Measurements from ENCODE around the gene DYNLL2. TPM values are rescaled to one million over a fixed set of nuclear protein-coding genes. Genes with fewer than 3 reads are reported as not detected.

Gene DYNLL2
- total and polyA plus RNA-seq, 8 donors, result 5.8 to 40.6 (median 21.2) TPM

- 81 to 88% (median 85%) methylated on average over 4 of the region's 4 CpGs for WGBS, 5 donors
- intact Hi-C loops (cut with DNase I; ENCODE audit: low total_unique reads), result no loop called here
- H3K9me3 ChIP-seq, result no peaks in the 10 kb centered on the region
- no peaks in the 10 kb centered on the region for H3K4me1 ChIP-seq
- no peak overlapping the region for H3K27ac ChIP-seq
- peaks cover 0 to 14% (median 0%) of the 10 kb centered on the region in 3 donors for H3K27me3 ChIP-seq
- DNase-seq, result no peak
- H3K4me3 ChIP-seq, result no peak overlapping the region
- TF ChIP-seq POLR2A (IDR thresholded peaks at IDR 0.05), result no peak
- TF ChIP-seq POLR2AphosphoS5 (IDR thresholded peaks at IDR 0.05), result no peak
- TF ChIP-seq EP300 (IDR thresholded peaks at IDR 0.05), result no peak
- no peak for TF ChIP-seq CTCF (IDR thresholded peaks at IDR 0.05)
- no peaks in the 10 kb centered on the region for H3K36me3 ChIP-seq
Observed at GRCh38 chr17:58047376-58048150, 35.7 kb upstream of the DYNLL2 start.

- Histone ChIP-seq H3K4me3 (no peak overlapping the region), H3K36me3 (no peaks in the 10 kb centered on the region), H3K9me3 (no peaks in the 10 kb centered on the region), H3K4me1 (no peaks in the 10 kb centered on the region), H3K27ac (no peak overlapping the region), H3K27me3 (peaks cover 0 to 5% (median 0%) of the 10 kb centered on the region in 3 donors)
- intact Hi-C loops (cut with DNase I; ENCODE audit: low total_unique reads), result no loop called here
- DNase-seq, result no peak
- WGBS, 5 donors, result 91 to 95% (median 94%) methylated on average over 4 of the region's 4 CpGs
- no peak for TF ChIP-seq POLR2A (IDR thresholded peaks at IDR 0.05)
- TF ChIP-seq POLR2AphosphoS5 (IDR thresholded peaks at IDR 0.05), result no peak
- TF ChIP-seq CTCF (IDR thresholded peaks at IDR 0.05), result no peak
- TF ChIP-seq EP300 (IDR thresholded peaks at IDR 0.05), result no peak
Observed at GRCh38 chr17:58049533-58049932, 33.7 kb upstream of the DYNLL2 start.

GRCh38 chr17:58050966-58051365 is 32.3 kb upstream of the DYNLL2 start:
- Histone ChIP-seq H3K27me3 (peaks cover 0 to 5% (median 0%) of the 10 kb centered on the region in 3 donors), H3K36me3 (no peaks in the 10 kb centered on the region), H3K27ac (no peak overlapping the region), H3K4me3 (no peak overlapping the region), H3K4me1 (no peaks in the 10 kb centered on the region), H3K9me3 (no peaks in the 10 kb centered on the region)
- intact Hi-C loops (cut with DNase I; ENCODE audit: low total_unique reads), result no loop called here
- no peak for DNase-seq
- TF ChIP-seq EP300 (IDR thresholded peaks at IDR 0.05) (no peak), POLR2AphosphoS5 (IDR thresholded peaks at IDR 0.05) (no peak)
- WGBS, 5 donors, result 93 to 100% (median 96%) methylated on average over 2 of the region's 2 CpGs

- Histone ChIP-seq H3K27ac (no peak overlapping the region), H3K27me3 (peaks cover 0 to 5% (median 0%) of the 10 kb centered on the region in 3 donors), H3K9me3 (no peaks in the 10 kb centered on the region), H3K4me3 (no peak overlapping the region), H3K36me3 (no peaks in the 10 kb centered on the region), H3K4me1 (no peaks in the 10 kb centered on the region)
- intact Hi-C loops (cut with DNase I; ENCODE audit: low total_unique reads), result no loop called here
- TF ChIP-seq CTCF (IDR thresholded peaks at IDR 0.05), result no peak
- no peak for TF ChIP-seq POLR2AphosphoS5 (IDR thresholded peaks at IDR 0.05)
- DNase-seq, result no peak
- 80 to 93% (median 90%) methylated on average over 1 of the region's 1 CpG for WGBS, 5 donors
Observed at GRCh38 chr17:58051468-58051867, 31.8 kb upstream of the DYNLL2 start.

GRCh38 chr17:58052407-58052806 is 30.8 kb upstream of the DYNLL2 start:
- no peak for DNase-seq
- TF ChIP-seq EP300 (IDR thresholded peaks at IDR 0.05) (no peak), POLR2AphosphoS5 (IDR thresholded peaks at IDR 0.05) (no peak), POLR2A (IDR thresholded peaks at IDR 0.05) (no peak), CTCF (IDR thresholded peaks at IDR 0.05) (no peak)
- Histone ChIP-seq H3K36me3 (no peaks in the 10 kb centered on the region), H3K4me3 (no peak overlapping the region), H3K27me3 (no peaks in the 10 kb centered on the region), H3K9me3 (no peaks in the 10 kb centered on the region), H3K4me1 (no peaks in the 10 kb centered on the region), H3K27ac (no peak overlapping the region)
- 33 to 63% (median 47%) methylated on average over 1 of the region's 1 CpG for WGBS, 5 donors
- intact Hi-C loops (cut with DNase I; ENCODE audit: low total_unique reads), result no loop called here
